GM19395 (cell line): ENCODE measurements around the gene SUPT6H.

Source experiments
- ATAC-seq: cut with Tn5 transposase; IDR thresholded peaks from one replicate; pipeline ENCODE4 v1.9.1; 2021; ENCODE audit warnings: mild to moderate bottlenecking, moderate library complexity; ENCODE audit not compliant: unreplicated experiment

SUPT6H gene

DNA sequence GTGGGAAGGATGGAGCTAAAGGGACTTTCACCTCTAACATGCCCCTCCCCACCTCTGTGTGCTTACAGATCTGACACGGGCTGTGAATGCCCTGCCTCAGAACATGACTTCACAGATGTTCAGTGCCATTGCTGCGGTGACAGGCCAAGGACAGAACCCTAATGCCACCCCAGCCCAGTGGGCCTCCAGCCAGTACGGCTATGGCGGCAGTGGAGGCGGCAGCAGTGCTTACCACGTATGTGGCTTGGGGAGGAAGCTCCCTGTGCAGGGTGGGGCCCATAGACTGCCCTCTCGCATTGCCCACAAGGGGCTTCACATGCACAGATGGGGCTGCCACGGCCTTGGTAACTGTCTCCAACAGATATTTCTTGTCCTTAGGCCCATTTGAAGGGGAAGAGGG lies 38.3 kb downstream of the SUPT6H start:
- ATAC-seq = no peak

- ATAC-seq = no peak
These were observed 39.0 kb downstream of the SUPT6H start for GRCh38 chr17:28700830-28701492.

DNA sequence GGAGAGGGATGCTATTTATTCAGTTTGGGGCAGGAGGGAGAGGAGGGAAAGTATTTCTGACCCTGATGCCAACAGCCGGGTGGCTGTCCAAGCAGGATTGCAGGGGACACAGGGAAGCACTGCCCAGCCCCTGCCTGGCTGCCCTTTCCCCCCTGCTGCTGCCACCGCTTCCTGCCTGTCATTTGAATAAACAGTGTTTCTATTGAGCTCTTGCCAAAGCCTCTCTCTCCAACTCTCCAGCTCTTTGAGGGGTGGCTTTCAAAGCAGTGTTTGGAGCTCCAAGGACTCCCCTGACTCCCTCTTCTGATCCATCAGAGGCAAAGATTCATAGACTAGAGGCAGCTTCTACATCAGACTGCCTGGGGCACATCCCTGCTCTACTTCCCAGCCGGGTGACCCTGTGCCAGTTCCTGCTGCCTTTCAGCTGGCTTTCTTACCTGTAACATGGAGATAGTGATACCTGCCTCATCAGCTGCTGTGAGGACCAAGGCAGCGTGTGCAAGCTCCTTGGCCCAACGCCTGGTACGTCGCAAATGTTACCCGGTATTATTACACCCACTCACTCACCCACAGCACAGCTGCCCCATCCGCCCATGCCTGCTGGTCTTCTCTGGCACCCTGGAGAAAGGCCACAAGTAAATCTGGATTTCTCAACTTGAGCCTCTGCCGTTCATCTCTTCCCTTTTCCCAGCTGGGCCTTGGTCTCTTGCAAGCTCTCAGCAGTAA lies 40.2 kb downstream of the SUPT6H start:
- ATAC-seq = no peak

- ATAC-seq = no peak
These were observed 40.7 kb downstream of the SUPT6H start for GRCh38 chr17:28702752-28703150.

DNA sequence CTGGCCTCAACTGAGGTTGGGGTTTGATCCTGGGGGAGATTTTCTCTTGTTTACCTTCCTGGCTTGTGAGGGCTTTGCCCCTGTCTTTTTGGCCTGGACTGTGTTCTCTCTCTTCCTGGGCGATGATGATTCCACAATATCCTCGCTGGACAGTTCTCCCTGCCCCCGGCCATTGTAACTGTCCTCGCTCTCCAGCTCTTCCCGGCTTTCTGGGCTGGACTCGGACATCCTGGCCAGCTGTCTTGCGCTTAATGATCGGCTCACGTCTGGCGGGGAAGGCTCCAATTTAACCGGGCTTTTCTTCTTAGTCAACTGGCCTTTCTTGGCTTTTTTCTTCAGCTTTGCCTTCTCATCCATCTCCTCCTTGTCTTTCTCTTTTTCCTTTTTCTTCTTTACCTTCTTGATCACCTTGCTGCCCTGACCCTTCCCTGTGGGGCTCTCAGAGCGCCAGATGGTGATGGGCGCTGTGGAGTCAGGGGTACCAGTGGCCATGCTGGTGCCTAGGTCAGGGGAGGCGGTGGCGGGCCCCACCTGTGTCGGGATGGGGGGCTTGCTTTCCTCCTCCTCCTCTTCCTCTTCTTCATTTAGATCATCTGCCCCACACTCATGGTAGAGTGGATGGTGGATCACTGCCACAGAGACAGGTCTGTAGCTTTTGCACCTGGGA lies 41.7 kb downstream of the SUPT6H start:
- no peak for ATAC-seq

DNA sequence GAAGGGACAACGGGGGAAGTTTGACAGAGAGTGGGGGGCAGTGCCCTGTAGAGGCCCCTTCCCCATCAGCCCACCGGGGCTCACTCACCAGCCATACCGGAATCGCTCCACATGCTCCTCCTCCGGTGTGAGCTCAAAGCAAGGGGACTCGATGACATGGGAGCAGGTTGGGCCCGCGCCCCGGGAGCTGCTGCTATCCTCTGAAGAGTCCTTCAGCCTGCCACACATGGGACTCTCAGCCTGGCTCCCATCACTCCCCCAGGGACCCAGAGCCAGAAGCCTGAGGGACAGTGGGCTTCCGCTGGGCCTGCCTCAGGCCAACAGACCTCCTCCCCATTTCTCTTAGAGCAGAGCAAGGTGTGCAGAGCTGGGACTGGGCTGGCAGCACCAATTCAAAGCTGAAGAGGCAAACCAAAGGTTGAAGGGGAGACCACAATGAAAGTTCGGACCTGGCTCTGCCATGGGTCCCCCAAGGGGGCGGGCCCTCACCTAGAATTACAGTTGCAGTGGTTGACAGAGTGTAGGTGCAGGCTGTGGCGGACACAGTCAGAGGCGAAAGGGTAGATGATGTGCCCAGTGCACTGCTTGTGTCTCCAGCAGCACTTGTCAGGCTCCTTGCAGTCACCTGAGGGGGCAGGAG lies 42.3 kb downstream of the SUPT6H start:
- no peak for ATAC-seq

DNA sequence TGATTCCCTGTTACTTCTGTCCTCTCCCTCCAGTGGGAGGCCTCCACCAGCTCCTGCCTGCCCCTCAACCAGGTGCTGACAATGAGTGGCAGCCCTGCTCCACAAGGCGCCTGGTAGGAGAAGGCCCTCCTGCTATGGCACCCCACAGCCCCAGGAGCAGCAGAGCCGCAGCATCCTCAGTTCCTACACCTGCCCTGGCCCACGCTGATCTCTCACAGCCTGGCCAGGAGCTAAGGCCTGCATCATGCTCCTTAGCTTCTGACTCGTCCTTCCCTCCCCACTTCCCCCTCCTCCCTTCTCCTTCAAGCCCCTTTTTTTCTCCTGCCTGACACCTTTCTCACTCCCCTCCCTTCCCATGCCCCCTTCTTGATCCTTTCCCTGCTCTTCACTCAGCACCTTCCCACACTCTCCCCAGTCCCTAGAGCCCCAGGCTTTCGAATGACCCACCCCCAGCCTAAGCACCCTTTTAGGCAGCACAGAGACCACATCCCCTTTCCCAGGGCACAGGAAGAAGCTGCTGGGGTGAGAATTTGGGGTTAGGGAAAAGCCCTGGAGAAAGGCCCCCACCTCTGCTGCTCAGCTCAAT lies 43.2 kb downstream of the SUPT6H start:
- no peak for ATAC-seq

DNA sequence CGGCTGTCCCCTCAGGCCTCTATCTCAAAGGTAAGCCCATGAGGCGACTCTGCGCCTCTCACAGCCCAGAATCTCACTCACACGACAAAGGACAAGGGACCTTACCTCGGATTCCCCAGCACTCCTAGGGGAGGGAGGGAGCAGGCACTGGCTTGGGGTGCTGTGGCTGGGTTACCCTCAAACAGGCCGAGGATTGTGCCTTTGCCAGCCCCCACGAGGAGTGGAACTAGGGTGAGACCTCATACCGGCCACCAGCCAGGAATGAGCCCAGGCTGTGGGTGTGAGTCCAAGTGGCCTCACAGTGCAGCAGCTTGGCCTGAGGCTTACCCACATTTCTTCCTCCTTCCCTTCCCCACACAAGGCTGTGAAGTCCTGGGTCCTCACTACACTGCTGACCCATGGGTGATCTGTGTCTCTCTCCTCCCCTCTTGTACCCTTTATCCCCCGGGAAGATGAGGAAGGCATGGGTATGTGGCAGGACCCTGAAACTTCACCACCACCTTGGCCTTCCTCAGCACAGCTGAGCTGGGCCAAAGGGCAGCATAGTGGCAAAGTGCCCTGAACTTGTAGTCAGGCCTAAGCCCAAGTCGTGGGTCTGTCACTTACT lies 43.8 kb downstream of the SUPT6H start:
- no peak for ATAC-seq

DNA sequence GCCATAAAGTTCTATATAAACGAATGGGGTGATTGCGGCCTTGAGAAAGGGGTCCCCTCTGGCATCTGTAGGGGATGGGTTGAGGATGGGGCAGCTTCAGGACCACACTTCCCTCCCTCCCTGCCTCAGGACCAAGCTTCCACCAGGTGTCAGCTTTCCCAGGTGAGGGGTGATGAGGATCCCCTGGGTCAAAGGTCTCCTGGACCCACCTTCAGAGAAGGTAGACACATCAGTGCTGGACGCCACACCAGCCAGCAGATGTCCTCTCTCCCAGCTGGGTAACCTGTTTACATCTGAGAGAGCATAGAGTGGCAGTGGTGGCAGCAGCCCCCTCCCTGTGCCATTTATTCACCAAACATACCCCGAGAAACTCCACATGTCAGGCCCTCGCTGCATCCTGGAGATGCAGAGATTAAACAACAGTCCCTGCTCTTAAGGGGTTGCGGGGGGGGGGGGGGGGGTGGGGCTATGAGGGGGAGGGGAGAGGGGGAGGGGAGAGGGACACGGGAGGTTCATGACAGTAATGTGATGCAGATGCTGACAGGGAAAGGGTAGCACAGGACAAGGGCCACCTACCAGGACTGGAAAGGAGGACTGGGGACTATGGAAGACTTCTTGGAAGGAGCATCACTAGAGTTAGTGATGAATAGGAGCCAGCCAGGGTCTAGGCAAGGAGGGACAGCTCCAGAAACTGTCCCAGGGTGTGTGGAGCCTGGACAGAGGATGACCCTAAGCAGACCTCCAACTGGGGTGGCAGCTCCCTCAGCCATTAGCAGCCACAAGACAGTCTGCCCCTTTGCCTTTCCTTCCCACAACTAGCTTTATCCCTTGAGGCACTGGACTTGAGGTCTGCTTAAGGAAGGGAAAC lies 44.7 kb downstream of the SUPT6H start:
- no peak for ATAC-seq

- no peak for ATAC-seq
These were observed 45.3 kb downstream of the SUPT6H start for GRCh38 chr17:28707339-28707720.

DNA sequence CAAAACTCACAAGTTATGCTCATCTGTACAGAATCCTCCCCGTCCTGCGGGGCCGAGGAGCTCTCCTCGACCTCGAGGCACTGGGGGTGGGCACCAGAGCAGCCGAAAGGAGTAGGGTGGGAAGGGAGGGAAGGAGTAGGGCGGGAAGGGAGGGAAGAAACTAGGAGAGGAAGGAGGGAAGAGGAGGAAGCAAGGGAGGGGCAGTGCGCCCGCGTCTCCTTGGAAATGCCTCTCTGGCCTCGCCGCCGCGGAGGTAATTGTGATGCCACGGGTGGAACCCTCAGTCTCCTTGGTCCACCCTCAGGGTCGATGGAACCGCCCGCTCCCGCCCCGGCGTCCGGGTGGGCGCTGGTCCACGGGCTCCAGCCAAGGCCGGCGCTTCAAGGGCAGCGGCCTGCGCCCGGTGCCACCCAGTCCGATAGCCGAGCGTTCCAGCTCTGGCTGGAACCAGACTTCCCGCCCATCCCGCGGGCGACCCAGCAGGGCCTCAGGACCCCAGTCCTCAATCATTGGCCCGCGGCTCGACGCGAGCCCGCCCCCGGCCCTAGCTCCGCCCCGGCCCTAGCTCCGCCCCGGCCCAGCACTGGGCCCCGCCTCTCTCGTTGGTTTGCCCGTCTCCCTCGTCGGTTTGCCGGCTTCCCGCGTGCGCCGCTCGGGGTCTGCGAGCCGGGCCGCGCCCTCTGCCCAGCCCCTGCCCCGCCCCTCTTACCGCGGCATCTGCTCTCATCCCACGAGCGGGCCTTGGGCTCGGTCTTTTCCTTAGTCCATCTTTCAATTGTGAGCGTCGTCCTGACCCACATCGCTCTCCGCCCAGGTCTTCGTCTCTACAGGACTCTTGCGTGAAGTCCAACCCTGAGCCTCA lies 49.1 kb downstream of the SUPT6H start:
- ATAC-seq = peak; percentile 80

GRCh38 chr17:28711723-28712031 lies 49.7 kb downstream of the SUPT6H start, which contains the start of gene PROCA1:
Gene PROCA1 (minus strand): TSS chr17:28711888. CDS start chr17:28711660, 228 bp downstream.
- peak; percentile 34 for ATAC-seq

GRCh38 chr17:28712032-28712704 lies 50.2 kb downstream of the SUPT6H start:
- ATAC-seq = peak; percentile 24

DNA sequence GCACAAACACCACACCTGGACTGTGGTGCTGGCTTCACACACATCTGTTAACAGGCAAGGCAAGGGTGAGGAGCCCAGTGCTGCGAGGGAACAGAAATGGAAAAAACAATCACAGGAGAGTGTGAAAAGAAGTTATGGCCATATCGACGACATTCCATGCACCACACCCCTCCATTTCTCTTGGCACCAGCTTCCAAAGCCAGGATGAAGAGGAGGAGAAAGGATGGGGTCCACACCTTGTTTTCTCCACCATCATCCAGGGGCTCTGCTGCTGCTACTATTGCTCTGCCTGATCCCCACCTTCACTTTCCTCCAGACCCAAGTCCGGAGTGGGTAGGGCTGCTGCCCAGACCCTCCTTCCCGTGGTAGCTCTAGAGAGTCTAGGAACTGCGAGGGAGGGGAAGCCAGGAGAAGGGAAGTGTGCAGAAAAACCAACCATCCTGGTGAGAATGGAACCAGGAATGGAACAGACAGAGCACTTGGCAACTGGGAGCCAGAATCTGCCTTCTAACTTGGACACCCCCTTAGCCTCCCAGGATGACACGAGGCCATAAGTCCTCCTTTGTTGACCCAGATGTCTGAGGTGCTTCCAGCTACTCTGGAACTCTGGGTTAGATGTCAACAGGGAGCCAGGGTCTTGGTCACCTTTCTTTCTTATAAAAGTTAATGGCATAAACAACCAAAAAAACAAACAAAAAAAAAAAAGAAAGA lies 50.9 kb downstream of the SUPT6H start:
- no peak for ATAC-seq

- ATAC-seq = no peak
These were observed 52.3 kb downstream of the SUPT6H start for GRCh38 chr17:28714281-28714680.

GRCh38 chr17:28715217-28715616 lies 53.2 kb downstream of the SUPT6H start:
- no peak for ATAC-seq

GRCh38 chr17:28716740-28717577 lies 55.0 kb downstream of the SUPT6H start:
- no peak for ATAC-seq
